SK-N-DZ (cell line): ENCODE results near the gene UNC13A.

ENCODE experiments used
- DNase-seq: peaks from one replicate; pipeline ENCODE4 v3.0.0-alpha.2; 2015; ENCODE audit warnings: low spot score

UNC13A gene

GRCh38 chr19:17706750-17707181, 18.6 kb upstream of the UNC13A start:
- peak; percentile 93 for DNase-seq

- peak; percentile 52 for DNase-seq
These were observed 15.8 kb upstream of the UNC13A start for GRCh38 chr19:17703824-17704463.

- DNase-seq, result no peak
These were observed 7.0 kb upstream of the UNC13A start for GRCh38 chr19:17695198-17695597.

GRCh38 chr19:17692566-17692965, 4.4 kb upstream of the UNC13A start:
- no peak for DNase-seq

- DNase-seq, result no peak
These were observed 870 bp upstream of the UNC13A start for GRCh38 chr19:17688853-17689595.

- DNase-seq, result no peak
These were observed 855 bp downstream of the UNC13A start for GRCh38 chr19:17687141-17687856.

- peak; percentile 48 for DNase-seq
These were observed 1.5 kb downstream of the UNC13A start for GRCh38 chr19:17686592-17687024.

GRCh38 chr19:17686023-17686521, 2.1 kb downstream of the UNC13A start:
- no peak for DNase-seq

GRCh38 chr19:17685451-17686022, 2.6 kb downstream of the UNC13A start:
- no peak for DNase-seq

- DNase-seq, result no peak
These were observed 3.9 kb downstream of the UNC13A start for GRCh38 chr19:17684256-17684655.

GRCh38 chr19:17683078-17683477, 5.1 kb downstream of the UNC13A start:
- no peak for DNase-seq

- no peak for DNase-seq
These were observed 5.9 kb downstream of the UNC13A start for GRCh38 chr19:17682273-17682672.

- no peak for DNase-seq
These were observed 6.5 kb downstream of the UNC13A start for GRCh38 chr19:17681505-17682125.

- DNase-seq, result no peak
These were observed 7.9 kb downstream of the UNC13A start for GRCh38 chr19:17680230-17680722.

GRCh38 chr19:17679526-17680229, 8.5 kb downstream of the UNC13A start:
- DNase-seq, result no peak

GRCh38 chr19:17678836-17679235, 9.3 kb downstream of the UNC13A start:
- DNase-seq, result no peak

- DNase-seq, result no peak
These were observed 11.2 kb downstream of the UNC13A start for GRCh38 chr19:17677002-17677401.

GRCh38 chr19:17676295-17676694, 11.9 kb downstream of the UNC13A start:
- no peak for DNase-seq

- DNase-seq, result no peak
These were observed 14.0 kb downstream of the UNC13A start for GRCh38 chr19:17673937-17674799.

GRCh38 chr19:17671906-17672305, 16.2 kb downstream of the UNC13A start:
- peak; percentile 47 for DNase-seq
